Type B pancreatic cell (in vitro differentiated cells): ENCODE measurements around the gene CFAP97. TPM values are rescaled to one million over a fixed set of nuclear protein-coding genes. Genes with fewer than 3 reads are reported as not detected.
A peak's percentile ranks its signal among the peaks of the same experiment; 100 is the strongest.

Source experiments
- DNase-seq: peaks from one replicate; pipeline ENCODE4 v3.0.0; 2021; ENCODE audit warnings: mixed read lengths; ENCODE audit not compliant: unreplicated experiment; ENCODE audit errors: extremely low spot score
- H3K27ac Mint-ChIP-seq: 2 replicates; pipeline ENCODE4 v1.8.0; 2021; ENCODE audit warnings: mild to moderate bottlenecking, mixed read lengths
- H3K27me3 Mint-ChIP-seq: 2 replicates; pipeline ENCODE4 v1.8.0; 2021; ENCODE audit warnings: mixed read lengths
- H3K36me3 Mint-ChIP-seq: 2 replicates; pipeline ENCODE4 v1.8.0; 2021; ENCODE audit warnings: mixed read lengths
- H3K4me1 Mint-ChIP-seq: one replicate; pipeline ENCODE4 v1.8.0; 2021; ENCODE audit warnings: mixed read lengths; ENCODE audit not compliant: unreplicated experiment
- H3K4me3 Mint-ChIP-seq: 2 replicates; pipeline ENCODE4 v1.8.0; 2021; ENCODE audit warnings: mild to moderate bottlenecking, mixed read lengths
- H3K9me3 Mint-ChIP-seq: 2 replicates; pipeline ENCODE4 v1.8.0; 2021; ENCODE audit warnings: mixed read lengths
- CTCF ChIP-seq: fragments of 200-600 bp; sonication (generic); conservative IDR thresholded peaks from 2 replicates; pipeline ENCODE4 v1.5.0; 2021; ENCODE audit warnings: antibody characterized with exemption, mild to moderate bottlenecking
- total RNA-seq: library from RNA; stranded (reverse); gene quantifications from 2 replicates; pipeline ENCODE4 v1.2.1, GENCODE V29; 2021; ENCODE audit warnings: low replicate concordance

The CFAP97 gene
- total RNA-seq, 1 donor from 2014 or later: 21.6 TPM

DNA sequence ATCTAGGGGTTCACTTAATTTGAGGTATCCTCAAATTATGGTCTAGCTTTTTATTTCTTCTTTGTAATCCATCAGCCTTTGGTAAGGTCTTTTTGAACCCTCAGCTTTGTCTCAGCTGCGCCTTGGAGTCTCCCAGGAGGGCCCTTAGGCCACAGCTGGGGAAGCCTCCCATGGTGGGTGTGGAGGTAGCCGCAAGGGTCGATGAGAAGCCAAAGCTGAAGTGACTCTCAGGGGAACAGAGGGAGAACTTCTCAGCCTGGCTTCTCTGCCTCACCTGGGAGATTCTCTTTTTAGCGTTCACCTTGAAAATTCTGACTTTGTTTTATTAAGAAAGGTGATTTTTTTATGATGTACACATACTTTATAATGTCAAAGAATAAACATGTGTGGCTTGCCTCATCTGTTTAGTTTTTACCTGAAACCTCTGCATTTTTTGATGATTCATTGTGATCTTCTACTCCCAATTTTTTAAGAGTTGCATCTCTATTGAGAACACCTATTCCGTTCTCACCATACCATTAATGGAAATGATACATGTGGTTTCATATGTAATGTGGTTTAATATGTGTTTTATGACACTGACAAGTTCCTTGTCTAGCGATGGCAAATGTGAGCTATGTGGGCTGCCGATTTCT, 86.4 kb downstream of the CFAP97 start:
- H3K4me1 Mint-ChIP-seq: peaks cover 17% of the 10 kb centered on the region
- no peaks in the 10 kb centered on the region for H3K9me3 Mint-ChIP-seq
- H3K27ac Mint-ChIP-seq: no peak overlapping the region
- no peaks in the 10 kb centered on the region for H3K36me3 Mint-ChIP-seq
- H3K27me3 Mint-ChIP-seq: peaks cover under 1% of the 10 kb centered on the region
- DNase-seq: no peak
- no peak overlapping the region for H3K4me3 Mint-ChIP-seq
- TF ChIP-seq CTCF: no peak

DNA sequence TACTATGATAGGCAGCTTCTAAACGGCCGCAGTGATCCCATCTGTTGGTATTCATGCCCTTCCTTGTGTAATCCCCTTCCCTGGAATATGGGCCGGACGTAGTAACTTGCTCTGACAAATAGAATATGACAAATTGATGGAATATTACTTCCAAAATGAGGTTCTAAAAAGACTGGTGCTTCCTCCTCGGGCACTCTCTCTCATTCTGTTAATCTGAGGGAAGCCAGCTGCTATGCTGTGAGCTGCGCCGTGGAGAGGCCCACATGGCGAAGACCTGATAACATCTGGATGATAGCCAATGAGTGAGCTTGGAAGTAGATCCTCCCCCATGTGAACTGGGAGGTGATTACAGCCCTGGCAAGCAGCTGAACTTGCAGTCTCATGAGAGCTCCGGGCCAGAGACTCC, 88.0 kb downstream of the CFAP97 start:
- no peak for TF ChIP-seq CTCF
- Mint-ChIP-seq H3K9me3 (no peaks in the 10 kb centered on the region), H3K36me3 (no peaks in the 10 kb centered on the region), H3K4me3 (peak overlapping the region; percentile 78), H3K4me1 (peaks cover 17% of the 10 kb centered on the region), H3K27me3 (no peaks in the 10 kb centered on the region), H3K27ac (peak overlapping the region; percentile 52)
- no peak for DNase-seq

- Mint-ChIP-seq H3K36me3 (no peaks in the 10 kb centered on the region), H3K4me1 (peaks cover 11% of the 10 kb centered on the region), H3K4me3 (no peak overlapping the region), H3K27me3 (no peaks in the 10 kb centered on the region), H3K9me3 (peaks cover 5% of the 10 kb centered on the region), H3K27ac (no peak overlapping the region)
- DNase-seq: no peak
- TF ChIP-seq CTCF: no peak
Measured at GRCh38 chr4:185113340-185113739, 90.5 kb downstream of the CFAP97 start.

DNA sequence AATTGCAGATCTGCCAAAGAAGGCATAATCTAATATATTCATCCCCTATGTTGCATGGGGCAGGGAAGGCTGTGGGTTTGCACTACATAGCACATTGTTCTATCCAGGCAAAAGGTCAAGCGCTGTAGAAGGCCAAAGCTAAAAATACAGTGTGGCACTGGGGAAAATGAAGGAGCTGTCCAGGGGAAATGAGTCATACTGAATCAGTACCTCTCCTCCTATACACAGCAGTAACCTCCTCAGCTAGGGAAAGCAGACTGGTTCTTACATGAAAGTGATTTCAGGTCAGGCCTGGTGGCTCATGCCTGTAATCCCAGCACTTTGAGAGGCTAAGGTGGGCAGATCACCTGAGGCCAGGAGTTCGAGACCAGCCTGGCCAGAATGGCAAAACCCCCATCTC, 91.7 kb downstream of the CFAP97 start:
- peaks cover 14% of the 10 kb centered on the region for H3K4me1 Mint-ChIP-seq
- no peak for DNase-seq
- H3K27ac Mint-ChIP-seq: no peak overlapping the region
- TF ChIP-seq CTCF: no peak
- H3K4me3 Mint-ChIP-seq: no peak overlapping the region
- peaks cover 5% of the 10 kb centered on the region for H3K9me3 Mint-ChIP-seq
- no peaks in the 10 kb centered on the region for H3K36me3 Mint-ChIP-seq
- no peaks in the 10 kb centered on the region for H3K27me3 Mint-ChIP-seq

DNA sequence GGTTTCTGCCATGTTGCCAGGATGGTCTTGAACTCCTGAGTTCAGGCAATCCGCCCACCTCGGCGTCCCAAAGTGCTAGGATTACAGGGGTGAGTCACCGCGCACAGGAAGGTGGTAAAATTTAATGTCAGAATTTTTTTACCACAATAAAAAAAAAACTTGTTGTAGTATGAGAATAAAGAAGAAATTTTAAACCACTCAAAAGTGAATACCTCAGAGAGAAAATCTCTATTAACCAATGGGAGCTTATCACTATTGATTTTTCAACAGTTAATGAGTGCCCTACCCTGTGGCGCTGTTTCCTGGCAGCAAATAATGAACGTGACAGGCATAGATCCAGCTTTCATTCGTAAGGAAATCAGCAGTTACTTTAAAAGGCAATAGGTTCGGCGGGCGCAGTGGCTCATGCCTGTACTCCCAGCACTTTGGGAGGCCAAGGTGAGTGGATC, 93.4 kb downstream of the CFAP97 start:
- no peak for TF ChIP-seq CTCF
- Mint-ChIP-seq H3K4me1 (peaks cover 7% of the 10 kb centered on the region), H3K36me3 (no peaks in the 10 kb centered on the region), H3K27me3 (no peaks in the 10 kb centered on the region), H3K4me3 (no peak overlapping the region), H3K9me3 (peaks cover 5% of the 10 kb centered on the region), H3K27ac (no peak overlapping the region)
- DNase-seq: no peak
